ENCODE results near the gene PCDHAC2. TPM values are rescaled to one million over a fixed set of nuclear protein-coding genes. Genes with fewer than 3 reads are reported as not detected.

The PCDHAC2 gene
- total RNA-seq, 3 donors from 2014 or later = 0.31 to 1.3 (median 0.61) TPM

DNA sequence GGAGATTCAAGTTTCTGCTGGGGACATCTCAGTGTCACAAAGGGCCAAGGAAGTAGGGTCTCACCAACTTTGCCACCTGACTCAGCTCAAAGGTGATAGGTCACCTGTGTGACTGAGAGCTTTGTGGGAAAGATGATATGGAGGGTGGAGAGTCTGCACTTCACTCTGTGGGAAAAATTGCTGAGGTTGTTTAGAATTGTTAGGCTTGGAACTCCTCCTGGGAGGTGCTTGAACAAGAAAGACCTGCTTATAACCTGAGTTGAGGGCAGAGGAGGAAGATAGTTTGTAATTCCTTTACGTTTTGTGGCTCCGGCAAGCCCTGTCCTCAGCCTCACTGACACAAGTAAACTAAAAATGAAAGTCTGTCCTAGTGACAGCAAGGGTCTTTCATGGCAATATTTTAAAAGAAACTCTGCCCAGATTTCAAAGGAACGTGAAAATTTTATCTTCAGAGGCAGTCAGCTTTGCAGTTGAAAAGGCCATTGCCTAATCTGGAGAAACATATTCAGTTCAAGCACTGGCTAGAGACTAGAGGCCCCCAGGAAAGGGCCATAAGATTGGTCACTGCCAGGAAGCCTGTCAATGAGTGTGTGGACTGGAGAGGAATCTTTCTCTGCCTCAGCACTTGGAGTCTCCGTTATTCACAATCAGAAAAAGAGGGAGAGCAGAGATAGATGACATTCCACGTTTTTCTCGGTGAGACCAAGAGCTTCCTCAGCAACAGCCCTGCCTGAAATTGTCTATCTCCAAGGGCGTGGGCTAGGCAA lies 23.2 kb downstream of the PCDHAC2 start:
- Histone ChIP-seq H3K4me1 (ENCODE audit: low read depth) (no peaks in the 10 kb centered on the region), H3K9me3 (no peaks in the 10 kb centered on the region), H3K4me3 (no peak overlapping the region), H3K36me3 (ENCODE audit: low read depth) (no peaks in the 10 kb centered on the region)
- intact Hi-C loops (cut with DNase I, micrococcal nuclease) = no loop called here
- ATAC-seq (no peak), DNase-seq (no peak)
- TF ChIP-seq CTCF (IDR thresholded peaks at IDR 0.05) = no peak

- Histone ChIP-seq H3K9me3 (no peaks in the 10 kb centered on the region), H3K4me3 (no peak overlapping the region), H3K4me1 (ENCODE audit: low read depth) (no peaks in the 10 kb centered on the region), H3K36me3 (ENCODE audit: low read depth) (no peaks in the 10 kb centered on the region)
- TF ChIP-seq CTCF (IDR thresholded peaks at IDR 0.05) = no peak
- ATAC-seq (no peak), DNase-seq (no peak)
- intact Hi-C loops (cut with DNase I, micrococcal nuclease) = no loop called here
Observed at GRCh38 chr5:140992828-140993227, 26.6 kb downstream of the PCDHAC2 start.

DNA sequence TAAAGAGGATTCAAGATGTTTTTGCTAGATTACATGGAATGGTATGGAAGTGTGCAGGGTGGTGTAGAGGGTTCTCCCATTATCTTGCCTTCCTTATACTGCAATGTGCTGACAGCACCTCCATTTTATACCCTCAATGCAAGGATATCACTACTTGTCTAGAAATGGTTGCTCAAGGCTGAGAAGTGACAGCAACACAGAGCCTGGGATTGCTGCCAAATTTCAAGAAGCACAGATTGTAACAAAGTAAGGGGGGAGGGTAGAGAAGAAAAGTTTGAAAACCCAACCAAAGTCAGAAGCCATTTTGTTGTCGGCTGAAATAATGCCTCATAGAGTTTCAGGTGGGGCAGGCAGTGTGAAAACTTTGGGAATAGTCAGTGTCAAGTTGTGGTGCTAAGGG lies 29.8 kb downstream of the PCDHAC2 start:
- ATAC-seq = no peak

GRCh38 chr5:140998921-140999410 lies 32.7 kb downstream of the PCDHAC2 start:
- Histone ChIP-seq H3K4me3 (no peak overlapping the region), H3K4me1 (ENCODE audit: low read depth) (no peaks in the 10 kb centered on the region), H3K36me3 (ENCODE audit: low read depth) (no peaks in the 10 kb centered on the region), H3K9me3 (no peaks in the 10 kb centered on the region)
- intact Hi-C loops (cut with DNase I, micrococcal nuclease) = no loop called here
- TF ChIP-seq CTCF (IDR thresholded peaks at IDR 0.05) = no peak
- no peak for ATAC-seq
- DNase-seq = no peak

More for the DNA sequence above, 29.8 kb downstream of the PCDHAC2 start:
- no peak for DNase-seq
- no peaks in the 10 kb centered on the region for H3K9me3 ChIP-seq
- intact Hi-C loops (cut with DNase I, micrococcal nuclease) = no loop called here
- no peak overlapping the region for H3K4me3 ChIP-seq
- no peaks in the 10 kb centered on the region for H3K4me1 ChIP-seq (ENCODE audit: low read depth)
- TF ChIP-seq CTCF (IDR thresholded peaks at IDR 0.05) = no peak
- H3K36me3 ChIP-seq (ENCODE audit: low read depth) = no peaks in the 10 kb centered on the region

GRCh38 chr5:141001446-141001843 lies 35.2 kb downstream of the PCDHAC2 start:
- no peak for ATAC-seq
- no peak for DNase-seq

More at GRCh38 chr5:141001446-141001843, 35.2 kb downstream of the PCDHAC2 start:
- no peak for TF ChIP-seq CTCF (IDR thresholded peaks at IDR 0.05)
- Histone ChIP-seq H3K36me3 (ENCODE audit: low read depth) (no peaks in the 10 kb centered on the region), H3K9me3 (no peaks in the 10 kb centered on the region), H3K4me3 (no peak overlapping the region), H3K4me1 (ENCODE audit: low read depth) (no peaks in the 10 kb centered on the region)
- intact Hi-C loops (cut with DNase I, micrococcal nuclease) = no loop called here
